GM18519 (cell line): Measurements from ENCODE around the gene TNF.
"Not testable (repeated sequence)": the region's sequence is repeated elsewhere in the genome, so short reads cannot be mapped to it uniquely, and the experiment has no call there.

Experiments used
- ATAC-seq: cut with Tn5 transposase; IDR thresholded peaks from one replicate; pipeline ENCODE4 v1.9.1; 2021; ENCODE audit warnings: mild to moderate bottlenecking, moderate library complexity; ENCODE audit not compliant: unreplicated experiment, low FRiP score

TNF gene

DNA sequence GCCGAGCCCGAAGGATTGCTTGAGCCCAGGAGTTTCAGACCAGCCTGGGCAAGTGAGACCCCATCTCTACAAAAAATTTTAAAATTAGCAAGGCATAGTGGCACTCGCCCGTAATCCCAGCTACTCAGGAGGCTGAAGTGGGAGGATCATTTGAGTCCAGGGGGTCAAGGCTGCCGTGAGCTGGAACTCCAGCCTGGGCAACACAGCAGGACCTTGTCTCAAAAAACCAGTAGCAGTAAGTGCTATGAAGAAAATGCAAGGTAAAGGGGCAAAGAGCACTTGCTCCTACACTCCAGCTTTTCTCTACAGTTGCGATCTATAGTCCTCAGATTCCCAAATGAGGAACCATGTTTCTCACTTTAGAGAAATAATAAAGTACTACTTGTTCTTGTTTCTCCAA lies 31.7 kb upstream of the TNF start:
- ATAC-seq, result no peak

- ATAC-seq, result no peak
Measured at GRCh38 chr6:31544676-31545075, 30.7 kb upstream of the TNF start.

GRCh38 chr6:31545291-31545690 lies 30.1 kb upstream of the TNF start:
- no peak for ATAC-seq

GRCh38 chr6:31546339-31546957 lies 28.9 kb upstream of the TNF start, which contains the start of gene ATP6V1G2:
TSS of gene ATP6V1G2 (minus strand) at chr6:31546608. CDS start at chr6:31546559, 49 bp downstream.
- ATAC-seq, result peak; percentile 37

DNA sequence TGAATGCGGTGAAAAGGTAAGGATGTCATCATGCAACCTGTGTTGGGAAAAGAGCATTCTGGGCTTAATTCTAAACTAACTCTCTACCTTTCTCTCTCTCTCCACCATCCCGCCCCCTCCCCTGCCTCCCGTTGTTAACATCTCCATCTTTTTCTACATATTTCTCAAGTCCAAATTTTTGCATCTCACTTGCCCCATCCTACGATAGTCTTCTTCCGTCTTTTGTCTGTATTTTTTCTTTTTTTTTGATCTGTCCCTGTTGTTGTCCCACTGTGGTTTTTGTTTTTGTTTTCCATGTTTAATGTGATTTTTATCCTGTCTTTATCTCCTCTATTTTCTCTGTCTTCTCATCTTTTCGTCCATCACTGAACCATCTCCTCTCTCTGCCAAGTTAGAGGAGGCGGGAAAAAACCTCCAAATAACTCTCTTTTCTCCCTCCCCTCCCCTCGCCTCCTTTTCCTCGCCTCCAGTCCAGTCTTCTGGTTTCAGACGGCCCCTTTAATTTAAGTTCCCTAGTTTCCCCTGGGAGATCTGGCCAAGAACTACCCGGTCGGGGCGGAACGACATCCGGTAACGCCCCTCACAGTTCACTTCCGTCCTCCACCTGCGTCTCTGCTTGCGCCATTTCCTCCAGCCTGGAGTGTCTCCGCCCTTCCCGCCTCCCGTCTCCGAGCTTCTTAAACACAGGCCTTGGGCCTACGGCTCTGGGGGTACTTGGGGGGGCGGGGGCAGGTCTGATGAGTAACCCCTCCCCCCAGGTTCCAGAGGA lies 28.2 kb upstream of the TNF start, which contains the start of gene NFKBIL1:
Gene NFKBIL1, plus strand, starts transcription at position 651 of the 769 bp plus-strand sequence. Its CDS starts 87 bp downstream, at position 738.
- ATAC-seq, result peak; percentile 35

GRCh38 chr6:31547727-31548543 lies 27.4 kb upstream of the TNF start:
- ATAC-seq, result no peak

- no peak for ATAC-seq
Measured at GRCh38 chr6:31548544-31548873, 26.9 kb upstream of the TNF start.

DNA sequence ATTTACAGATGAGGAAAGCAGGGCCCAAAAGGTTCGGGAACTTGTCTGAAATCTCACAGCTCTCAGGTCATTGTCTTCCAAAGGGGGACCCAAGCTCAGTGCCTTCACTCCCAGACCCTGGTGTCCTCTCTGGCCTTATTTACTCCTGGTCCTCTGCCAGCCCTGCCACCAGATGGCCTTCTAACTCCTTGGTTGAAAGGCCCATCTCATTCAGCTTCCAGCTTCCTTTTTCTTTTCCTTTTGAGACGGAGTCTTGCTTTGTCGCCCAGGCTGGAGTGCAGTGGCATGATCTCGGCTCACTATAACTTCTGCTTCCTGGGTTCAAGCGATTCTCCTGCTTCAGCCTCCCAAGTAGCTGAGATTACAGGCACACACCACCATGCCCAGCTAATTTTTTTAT lies 24.0 kb upstream of the TNF start:
- not testable (repeated sequence) for ATAC-seq

DNA sequence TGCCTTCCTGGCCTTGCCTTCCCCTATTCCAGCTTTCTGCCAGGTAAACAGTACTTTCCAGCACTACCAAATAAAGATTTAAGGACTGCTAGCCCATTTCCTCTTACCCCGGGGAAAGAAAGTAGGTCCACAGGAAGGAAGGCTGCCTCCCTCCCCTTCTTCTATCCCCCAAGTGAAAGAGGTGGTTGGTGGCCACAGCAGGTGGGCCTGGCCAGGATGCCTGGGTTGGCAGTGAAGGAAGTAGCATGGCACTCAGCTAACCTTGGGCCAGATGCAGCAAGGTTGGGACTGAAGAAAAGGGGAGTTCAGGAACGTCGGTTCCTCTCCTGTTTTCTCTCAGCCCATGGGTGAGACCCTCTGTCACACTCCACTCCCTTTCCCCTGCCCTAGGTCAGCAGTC lies 19.1 kb upstream of the TNF start:
- ATAC-seq, result no peak

DNA sequence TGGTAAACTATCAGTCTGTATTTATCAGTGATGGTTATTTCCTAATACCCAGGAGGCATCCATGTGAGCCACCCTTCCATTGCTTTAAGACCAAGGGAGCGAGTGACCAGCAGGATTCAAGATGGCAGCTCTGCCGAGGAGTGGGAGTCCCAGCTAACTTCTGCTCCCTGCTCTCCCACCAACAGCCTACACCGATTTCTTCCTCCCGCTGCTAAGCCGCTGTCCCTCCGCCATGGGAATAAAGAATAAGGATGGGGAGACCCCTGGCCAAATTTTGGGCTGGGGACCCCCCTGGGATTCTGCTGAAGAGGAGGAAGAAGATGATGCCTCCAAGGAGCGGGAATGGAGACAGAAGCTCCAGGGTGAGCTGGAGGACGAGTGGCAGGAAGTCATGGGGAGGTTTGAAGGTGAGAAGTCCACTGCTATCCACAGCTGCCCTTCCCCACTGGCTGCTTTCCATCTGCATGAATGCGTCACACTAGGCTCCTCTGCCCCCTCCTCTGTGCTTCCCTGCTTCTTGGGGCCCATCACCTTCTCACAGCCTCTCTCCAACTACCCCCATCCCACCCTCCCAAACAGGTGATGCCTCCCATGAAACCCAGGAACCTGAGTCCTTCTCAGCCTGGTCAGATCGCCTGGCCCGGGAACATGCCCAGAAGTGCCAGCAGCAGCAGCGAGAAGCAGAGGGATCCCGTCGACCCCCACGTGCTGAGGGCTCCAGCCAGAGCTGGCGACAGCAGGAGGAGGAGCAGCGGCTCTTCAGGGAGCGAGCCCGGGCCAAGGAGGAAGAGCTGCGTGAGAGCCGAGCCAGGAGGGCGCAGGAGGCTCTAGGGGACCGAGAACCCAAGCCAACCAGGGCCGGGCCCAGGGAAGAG lies 17.7 kb upstream of the TNF start:
- no peak for ATAC-seq

- ATAC-seq, result no peak
Measured at GRCh38 chr6:31558318-31558625, 17.1 kb upstream of the TNF start.

DNA sequence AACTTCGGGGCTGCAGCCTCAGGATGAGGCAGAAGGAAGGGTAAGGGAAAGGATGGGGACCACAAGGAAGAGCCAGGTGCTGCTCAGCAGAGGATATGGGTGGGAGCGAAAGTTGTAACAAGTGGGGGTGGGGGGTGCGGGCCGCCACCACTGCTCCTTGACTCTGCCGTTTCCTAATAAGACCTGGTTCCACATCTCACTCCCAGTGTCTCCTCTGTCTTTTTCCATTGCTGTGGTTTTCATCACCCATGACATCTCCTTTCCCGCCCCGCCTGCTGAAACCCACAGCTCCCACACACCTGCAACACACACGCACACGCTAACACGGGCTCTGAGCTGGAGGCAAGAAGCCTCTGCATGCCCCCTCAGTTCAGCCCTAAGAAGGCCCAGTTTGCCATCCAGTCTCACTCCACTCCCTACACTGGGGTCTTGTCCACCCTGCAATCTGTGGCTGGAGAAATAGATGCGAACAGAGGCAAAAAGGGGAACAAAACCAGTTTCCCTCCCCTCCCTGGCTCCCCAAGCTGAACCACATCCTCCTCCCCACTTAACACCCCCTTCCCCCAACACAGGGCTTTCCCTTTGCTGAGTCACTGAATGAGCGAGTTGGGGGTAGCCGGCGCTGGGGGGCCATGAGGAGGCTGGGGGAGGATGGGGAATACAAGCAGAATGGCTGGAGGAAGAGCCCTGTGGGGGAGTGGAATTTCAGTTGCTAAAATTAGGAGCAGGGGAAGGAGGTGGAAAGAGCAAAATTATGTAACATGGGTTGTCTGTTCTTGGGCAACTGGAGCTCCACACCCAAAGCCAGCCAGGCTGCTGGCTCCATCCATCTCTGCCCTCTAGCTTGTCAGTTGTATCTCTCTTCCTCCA lies 16.5 kb upstream of the TNF start:
- no peak for ATAC-seq

- ATAC-seq, result no peak
Measured at GRCh38 chr6:31559606-31559957, 15.8 kb upstream of the TNF start.

GRCh38 chr6:31559958-31560696 lies 15.2 kb upstream of the TNF start:
- ATAC-seq, result no peak

- no peak for ATAC-seq
Measured at GRCh38 chr6:31560697-31561058, 14.7 kb upstream of the TNF start.

GRCh38 chr6:31567531-31568370 lies 7.6 kb upstream of the TNF start:
- no peak for ATAC-seq

- peak; percentile 48 for ATAC-seq
Measured at GRCh38 chr6:31568537-31568961, 6.8 kb upstream of the TNF start.

DNA sequence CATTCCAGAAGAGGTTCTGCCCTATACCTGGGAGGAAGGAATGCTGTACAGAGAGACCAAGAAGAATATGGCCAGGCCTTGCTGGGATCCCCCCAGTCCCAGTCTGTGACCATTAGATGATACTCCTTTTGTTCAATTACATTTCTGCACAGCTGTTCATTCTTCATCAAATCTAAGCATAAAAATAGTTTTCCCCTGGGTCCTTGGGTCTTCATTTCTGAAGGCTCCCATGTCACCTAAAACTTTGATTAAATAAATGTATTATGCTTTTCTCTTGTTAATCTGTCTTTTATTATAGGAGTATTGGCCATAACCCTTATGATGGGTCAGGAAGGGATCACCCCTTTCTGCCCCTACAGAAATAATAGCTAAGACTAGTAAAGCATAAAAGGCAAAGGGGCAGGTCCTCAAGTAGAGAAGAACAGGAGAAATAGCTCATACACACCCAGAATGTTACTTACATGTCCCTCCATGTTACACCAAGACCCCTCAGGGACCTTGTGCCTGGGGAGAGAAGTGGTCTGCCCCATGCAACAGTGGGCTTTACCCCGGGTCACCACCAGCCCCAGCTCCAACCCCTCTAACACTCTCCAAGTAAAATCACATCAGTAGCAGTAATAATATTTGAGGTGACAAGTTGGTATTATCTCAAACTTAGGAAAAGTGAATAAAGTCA lies 5.4 kb upstream of the TNF start:
- ATAC-seq, result no peak
